Measurements from ENCODE around the gene KIDINS220. TPM values are rescaled to one million over a fixed set of nuclear protein-coding genes. Genes with fewer than 3 reads are reported as not detected.

KIDINS220 gene
- polyA plus RNA-seq (2013, experiment 1 of 2) = 24.5 TPM
- 23.7 TPM for polyA plus RNA-seq (2013, experiment 2 of 2)

GRCh38 chr2:8836971-8837794 lies at the start of gene KIDINS220:
Gene KIDINS220 (minus strand): TSS chr2:8837613. CDS start chr2:8827093, 10,520 bp downstream.
- Histone ChIP-seq H2AK5ac (ENCODE audit: low read length, severe bottlenecking) (no peak within 1 kb of the TSS), H3K9me3 (ENCODE audit: control insufficient read depth, low read length) (no peaks in the 10 kb centered on the region), H2BK120ac (ENCODE audit: low read depth, low read length) (peak within 1 kb of the TSS; percentile 39), H3K23ac (ENCODE audit: low read length in 2 of 2) (peak within 1 kb of the TSS in 1 of 2 experiments; percentile 6), H4K8ac (ENCODE audit: low read length) (peak within 1 kb of the TSS; percentile 92), H3K4me3 (ENCODE audit: insufficient read depth in 1 of 2, low read depth in 1 of 2, low read length in 2 of 2) (peak within 1 kb of the TSS; percentile 87 to 91), H3K79me1 (replicated peaks; ENCODE audit: low read length, poor library complexity, severe bottlenecking) (peaks cover 13% of the 10 kb centered on the region), H3K4me1 (ENCODE audit: control insufficient read depth, insufficient read depth, low read depth, low read length) (peaks cover 10% of the 10 kb centered on the region), H3K36me3 (ENCODE audit: control insufficient read depth in 1 of 2, insufficient read depth in 2 of 2, low read depth in 1 of 2, low read length in 2 of 2) (no peaks in the 10 kb centered on the region), H3K4ac (ENCODE audit: low read depth in 1 of 2, low read length in 2 of 2) (peak within 1 kb of the TSS in 1 of 2 experiments; percentile 63), H3K9ac (ENCODE audit: low read length) (peak within 1 kb of the TSS; percentile 90), H3K27ac (ENCODE audit: low read length, poor library complexity, severe bottlenecking) (no peak within 1 kb of the TSS), H2BK12ac (ENCODE audit: low read length in 2 of 2) (peak within 1 kb of the TSS in 1 of 2 experiments; percentile 33), H3K18ac (ENCODE audit: low read depth in 1 of 2, low read length in 2 of 2) (peak within 1 kb of the TSS; percentile 56 to 86), H3K27me3 (ENCODE audit: control insufficient read depth in 1 of 2, insufficient read depth in 1 of 2, low read length in 2 of 2) (no peaks in the 10 kb centered on the region), H2BK5ac (ENCODE audit: low read depth, low read length, poor library complexity, severe bottlenecking) (no peak within 1 kb of the TSS), H4K91ac (ENCODE audit: low read length) (peak within 1 kb of the TSS; percentile 55), H2AFZ (ENCODE audit: low read depth, low read length) (peak within 1 kb of the TSS; percentile 96), H3K14ac (ENCODE audit: low read length in 2 of 2) (peak within 1 kb of the TSS in 1 of 2 experiments; percentile 80), H2BK15ac (ENCODE audit: low read depth, poor library complexity, severe bottlenecking) (peak within 1 kb of the TSS; percentile 60), H3K4me2 (ENCODE audit: low read length, poor library complexity, severe bottlenecking) (peak within 1 kb of the TSS; percentile 95)
- WGBS = 1% methylated on average over 47 of the region's 67 CpGs
- DNase-seq = peak; percentile 86

GRCh38 chr2:8886876-8887275 lies 49.5 kb upstream of the KIDINS220 start:
- no CpG with 5 or more reads among the region's 2 CpGs for WGBS
- no peak overlapping the region for H2BK12ac ChIP-seq (ENCODE audit: low read length in 2 of 2)
- H2AFZ ChIP-seq (ENCODE audit: low read depth, low read length) = no peak overlapping the region
- H3K27me3 ChIP-seq (ENCODE audit: control insufficient read depth in 1 of 2, insufficient read depth in 1 of 2, low read length in 2 of 2) = no peaks in the 10 kb centered on the region
- H4K91ac ChIP-seq (ENCODE audit: low read length) = no peak overlapping the region
- no peaks in the 10 kb centered on the region for H3K9me3 ChIP-seq (ENCODE audit: control insufficient read depth, low read length)
- H2BK120ac ChIP-seq (ENCODE audit: low read depth, low read length) = no peak overlapping the region
- no peak overlapping the region for H3K4me3 ChIP-seq (ENCODE audit: insufficient read depth in 1 of 2, low read depth in 1 of 2, low read length in 2 of 2)
- no peak overlapping the region for H2AK5ac ChIP-seq (ENCODE audit: low read length, severe bottlenecking)
- H2BK5ac ChIP-seq (ENCODE audit: low read depth, low read length, poor library complexity, severe bottlenecking) = no peak overlapping the region
- no peak overlapping the region for H3K23ac ChIP-seq (ENCODE audit: low read length in 2 of 2)
- no peak overlapping the region for H3K9ac ChIP-seq (ENCODE audit: low read length)
- H3K4me2 ChIP-seq (ENCODE audit: low read length, poor library complexity, severe bottlenecking) = no peak overlapping the region
- no peak overlapping the region for H2BK15ac ChIP-seq (ENCODE audit: low read depth, poor library complexity, severe bottlenecking)
- no peak for DNase-seq
- H4K8ac ChIP-seq (ENCODE audit: low read length) = no peak overlapping the region
- no peak overlapping the region for H3K14ac ChIP-seq (ENCODE audit: low read length in 2 of 2)
- no peak overlapping the region for H3K4ac ChIP-seq (ENCODE audit: low read depth in 1 of 2, low read length in 2 of 2)
- H3K79me1 ChIP-seq (replicated peaks; ENCODE audit: low read length, poor library complexity, severe bottlenecking) = peaks cover 10% of the 10 kb centered on the region
- H3K27ac ChIP-seq (ENCODE audit: low read length, poor library complexity, severe bottlenecking) = no peak overlapping the region
- H3K18ac ChIP-seq (ENCODE audit: low read depth in 1 of 2, low read length in 2 of 2) = no peak overlapping the region
- H3K4me1 ChIP-seq (ENCODE audit: control insufficient read depth, insufficient read depth, low read depth, low read length) = peaks cover 1% of the 10 kb centered on the region
- H3K36me3 ChIP-seq (ENCODE audit: control insufficient read depth in 1 of 2, insufficient read depth in 2 of 2, low read depth in 1 of 2, low read length in 2 of 2) = peaks cover 3 to 8% of the 10 kb centered on the region in 2 experiments

DNA sequence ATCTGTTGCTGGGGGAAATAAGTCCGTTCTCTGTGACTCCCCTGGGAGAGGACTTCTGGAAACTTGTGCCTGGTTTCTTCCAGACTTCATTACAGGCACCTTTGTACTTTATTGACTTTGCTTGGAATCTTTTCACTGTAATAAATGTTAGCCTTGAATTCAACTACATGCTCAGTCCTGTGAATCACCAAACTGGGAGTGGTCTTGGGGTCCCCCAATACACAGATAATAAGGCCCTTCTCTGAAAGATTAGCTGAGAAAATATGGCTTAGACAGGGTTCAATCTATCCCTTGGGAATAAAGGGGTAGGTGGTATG lies 48.7 kb upstream of the KIDINS220 start:
- Histone ChIP-seq H2BK5ac (ENCODE audit: low read depth, low read length, poor library complexity, severe bottlenecking) (no peak overlapping the region), H4K8ac (ENCODE audit: low read length) (no peak overlapping the region), H3K9me3 (ENCODE audit: control insufficient read depth, low read length) (no peaks in the 10 kb centered on the region), H3K27ac (ENCODE audit: low read length, poor library complexity, severe bottlenecking) (no peak overlapping the region), H3K18ac (ENCODE audit: low read depth in 1 of 2, low read length in 2 of 2) (no peak overlapping the region), H3K4me3 (ENCODE audit: insufficient read depth in 1 of 2, low read depth in 1 of 2, low read length in 2 of 2) (no peak overlapping the region), H3K4ac (ENCODE audit: low read depth in 1 of 2, low read length in 2 of 2) (no peak overlapping the region), H2AK5ac (ENCODE audit: low read length, severe bottlenecking) (no peak overlapping the region), H2BK15ac (ENCODE audit: low read depth, poor library complexity, severe bottlenecking) (no peak overlapping the region), H2BK120ac (ENCODE audit: low read depth, low read length) (no peak overlapping the region), H4K91ac (ENCODE audit: low read length) (no peak overlapping the region), H3K23ac (ENCODE audit: low read length in 2 of 2) (no peak overlapping the region), H3K4me2 (ENCODE audit: low read length, poor library complexity, severe bottlenecking) (no peak overlapping the region), H3K79me1 (replicated peaks; ENCODE audit: low read length, poor library complexity, severe bottlenecking) (peaks cover 10% of the 10 kb centered on the region), H2BK12ac (ENCODE audit: low read length in 2 of 2) (no peak overlapping the region), H3K4me1 (ENCODE audit: control insufficient read depth, insufficient read depth, low read depth, low read length) (peaks cover 1% of the 10 kb centered on the region), H2AFZ (ENCODE audit: low read depth, low read length) (no peak overlapping the region), H3K14ac (ENCODE audit: low read length in 2 of 2) (no peak overlapping the region), H3K36me3 (ENCODE audit: control insufficient read depth in 1 of 2, insufficient read depth in 2 of 2, low read depth in 1 of 2, low read length in 2 of 2) (peaks cover 3 to 15% of the 10 kb centered on the region in 2 experiments), H3K9ac (ENCODE audit: low read length) (no peak overlapping the region), H3K27me3 (ENCODE audit: control insufficient read depth in 1 of 2, insufficient read depth in 1 of 2, low read length in 2 of 2) (no peaks in the 10 kb centered on the region)
- 60% methylated on average over 1 of the region's 1 CpG for WGBS
- DNase-seq = no peak

DNA sequence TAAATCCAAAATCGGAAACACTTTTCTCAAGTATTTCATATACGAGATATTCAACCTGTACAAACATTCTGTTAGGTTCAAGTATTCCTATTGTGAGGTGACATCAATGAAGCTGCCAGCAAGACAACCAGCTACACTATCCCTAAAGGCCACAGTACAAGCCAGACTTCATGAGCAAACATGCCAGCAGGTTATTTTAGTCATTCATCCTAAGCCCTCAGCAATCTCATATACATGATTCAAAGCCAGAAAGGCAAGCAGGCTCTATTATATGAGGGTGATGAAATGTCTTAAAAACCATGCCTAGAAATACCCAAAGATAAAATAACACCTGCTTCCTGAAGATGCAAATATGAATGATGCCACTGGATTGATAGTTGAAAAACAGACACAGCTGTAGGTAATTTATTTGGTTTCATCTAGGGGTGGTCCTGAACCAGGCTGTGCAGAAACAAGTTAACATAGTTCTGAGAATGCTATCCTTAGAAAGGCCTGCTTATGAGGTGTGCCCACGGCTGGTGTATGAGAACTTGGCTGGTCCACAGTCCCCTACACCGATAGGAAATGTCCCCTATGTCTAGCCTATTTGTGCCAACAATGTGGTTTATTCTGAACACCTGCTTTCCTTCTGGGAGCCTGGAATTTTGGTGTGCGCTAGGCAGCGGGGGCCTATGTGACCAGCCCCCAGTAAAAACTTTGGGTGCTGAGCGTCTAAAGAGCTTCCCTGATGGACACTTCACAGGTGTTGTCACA lies 48.2 kb upstream of the KIDINS220 start:
- H4K8ac ChIP-seq (ENCODE audit: low read length) = no peak overlapping the region
- H2BK120ac ChIP-seq (ENCODE audit: low read depth, low read length) = no peak overlapping the region
- H3K4me3 ChIP-seq (ENCODE audit: insufficient read depth in 1 of 2, low read depth in 1 of 2, low read length in 2 of 2) = no peak overlapping the region
- H3K4me1 ChIP-seq (ENCODE audit: control insufficient read depth, insufficient read depth, low read depth, low read length) = peaks cover 1% of the 10 kb centered on the region
- no peak overlapping the region for H2BK15ac ChIP-seq (ENCODE audit: low read depth, poor library complexity, severe bottlenecking)
- no peak overlapping the region for H3K4me2 ChIP-seq (ENCODE audit: low read length, poor library complexity, severe bottlenecking)
- no peak overlapping the region for H2AK5ac ChIP-seq (ENCODE audit: low read length, severe bottlenecking)
- H2AFZ ChIP-seq (ENCODE audit: low read depth, low read length) = no peak overlapping the region
- H3K27me3 ChIP-seq (ENCODE audit: control insufficient read depth in 1 of 2, insufficient read depth in 1 of 2, low read length in 2 of 2) = no peaks in the 10 kb centered on the region
- peaks cover 6 to 20% of the 10 kb centered on the region in 2 experiments for H3K36me3 ChIP-seq (ENCODE audit: control insufficient read depth in 1 of 2, insufficient read depth in 2 of 2, low read depth in 1 of 2, low read length in 2 of 2)
- H3K79me1 ChIP-seq (replicated peaks; ENCODE audit: low read length, poor library complexity, severe bottlenecking) = peaks cover 9% of the 10 kb centered on the region
- no peak overlapping the region for H3K9ac ChIP-seq (ENCODE audit: low read length)
- no peak overlapping the region for H4K91ac ChIP-seq (ENCODE audit: low read length)
- no peak overlapping the region for H3K18ac ChIP-seq (ENCODE audit: low read depth in 1 of 2, low read length in 2 of 2)
- no peak overlapping the region for H3K27ac ChIP-seq (ENCODE audit: low read length, poor library complexity, severe bottlenecking)
- no peak overlapping the region for H3K14ac ChIP-seq (ENCODE audit: low read length in 2 of 2)
- no peak overlapping the region for H3K4ac ChIP-seq (ENCODE audit: low read depth in 1 of 2, low read length in 2 of 2)
- H2BK5ac ChIP-seq (ENCODE audit: low read depth, low read length, poor library complexity, severe bottlenecking) = no peak overlapping the region
- H3K9me3 ChIP-seq (ENCODE audit: control insufficient read depth, low read length) = no peaks in the 10 kb centered on the region
- DNase-seq = no peak
- no peak overlapping the region for H2BK12ac ChIP-seq (ENCODE audit: low read length in 2 of 2)
- WGBS = 97% methylated on average over 7 of the region's 7 CpGs
- H3K23ac ChIP-seq (ENCODE audit: low read length in 2 of 2) = no peak overlapping the region
